Peyer's patch (tissue), 4 donors: Measurements from ENCODE around the gene SLC25A22. TPM values are rescaled to one million over a fixed set of nuclear protein-coding genes. Genes with fewer than 3 reads are reported as not detected.

ENCODE experiments used
- DNase-seq, 3 donors: peaks; one replicate each; pipeline ENCODE4 v3.0.0-alpha.2; 2017 to 2019
- H3K27ac ChIP-seq, 4 donors: fragments of 200-600 bp; sonication (generic); one replicate each; pipeline ENCODE4 v1.5.1; 2016 to 2019
- H3K27me3 ChIP-seq, 2 donors: fragments of 200-600 bp; sonication (generic); one replicate each; pipeline ENCODE4 v1.5.1; 2019
- H3K36me3 ChIP-seq, 3 donors: fragments of 200-600 bp; sonication (generic); one replicate each; pipeline ENCODE4 v1.5.1; 2016 to 2019
- H3K4me1 ChIP-seq, 4 donors: fragments of 200-600 bp; sonication (generic); one replicate each; pipeline ENCODE4 v1.5.1; 2016 to 2019
- H3K4me3 ChIP-seq, 4 donors: fragments of 200-600 bp; sonication (generic); 1 replicate in 3 of 4; 2 replicates in 1 of 4; pipeline ENCODE4 v1.5.1; 2016 to 2019; ENCODE audit warnings: mild to moderate bottlenecking in 1 of 4
- H3K9me3 ChIP-seq, 4 donors: fragments of 200-600 bp; sonication (generic); one replicate each; pipeline ENCODE4 v1.5.1; 2016 to 2019; ENCODE audit warnings: mild to moderate bottlenecking in 1 of 4
- CTCF ChIP-seq, 6 experiments: fragments of 450-650 bp in 4 of 6; fragments of 200-600 bp in 2 of 6; sonication (generic) in 1 of 6; IDR thresholded peaks; one replicate each; pipeline ENCODE4 v1.5.1; 2017 to 2019; ENCODE audit warnings: antibody characterized with exemption in 6 of 6, mild to moderate bottlenecking in 3 of 6, moderate library complexity in 1 of 6
- POLR2A ChIP-seq, 2 donors: fragments of 450-650 bp; IDR thresholded peaks; one replicate each; pipeline ENCODE4 v1.5.1; 2017; ENCODE audit warnings: antibody characterized with exemption in 2 of 2, mild to moderate bottlenecking in 2 of 2, moderate library complexity in 2 of 2
- total RNA-seq, 4 donors: library from RNA; depleted of rRNA; stranded (reverse); fragments of >200 nt; gene quantifications; one replicate each; pipeline ENCODE4 v1.1.0, GENCODE V29; 2016

Gene SLC25A22
- total RNA-seq, 4 donors from 2014 or later: 14.2 to 22.0 (median 16.6) TPM

GRCh38 chr11:778976-779954 is 18.8 kb downstream of the SLC25A22 start:
- H3K4me1 ChIP-seq: peaks cover 0 to 57% (median 12%) of the 10 kb centered on the region in 4 donors
- no peak for DNase-seq
- H3K27me3 ChIP-seq: no peaks in the 10 kb centered on the region
- H3K36me3 ChIP-seq: peaks cover 0 to 12% (median 0%) of the 10 kb centered on the region in 3 donors
- TF ChIP-seq POLR2A (IDR thresholded peaks at IDR 0.05) (no peak), CTCF (IDR thresholded peaks at IDR 0.05) (no peak)
- no peak overlapping the region for H3K4me3 ChIP-seq
- no peak overlapping the region for H3K27ac ChIP-seq
- H3K9me3 ChIP-seq: no peaks in the 10 kb centered on the region

- no peaks in the 10 kb centered on the region for H3K9me3 ChIP-seq
- H3K4me3 ChIP-seq: peak within 1 kb of the TSS; percentile 70 to 97 (median 81)
- no peaks in the 10 kb centered on the region for H3K27me3 ChIP-seq
- H3K4me1 ChIP-seq: peaks cover 0 to 45% (median 12%) of the 10 kb centered on the region in 4 donors
- H3K36me3 ChIP-seq: peaks cover 0 to 18% (median 0%) of the 10 kb centered on the region in 3 donors
- peak; percentile 88 to 98 (median 96) for DNase-seq
- TF ChIP-seq POLR2A (IDR thresholded peaks at IDR 0.05) (peak; percentile 76 to 91), CTCF (IDR thresholded peaks at IDR 0.05) (peak in 1 of 6 experiments; percentile 10)
- peak within 1 kb of the TSS; percentile 76 to 92 (median 88) for H3K27ac ChIP-seq
Measured at GRCh38 chr11:777288-778255, 20.5 kb downstream of the SLC25A22 start, which contains the start of gene GATD1. GATD1 (minus strand) TSS chr11:777487; CDS start chr11:777462, 25 bp downstream.

GRCh38 chr11:776561-777287 is 21.4 kb downstream of the SLC25A22 start:
- H3K27me3 ChIP-seq: no peaks in the 10 kb centered on the region
- H3K27ac ChIP-seq: peak overlapping the region; percentile 76 to 92 (median 88)
- H3K36me3 ChIP-seq: peaks cover 0 to 27% (median 0%) of the 10 kb centered on the region in 3 donors
- peaks cover 0 to 42% (median 12%) of the 10 kb centered on the region in 4 donors for H3K4me1 ChIP-seq
- no peak for DNase-seq
- no peaks in the 10 kb centered on the region for H3K9me3 ChIP-seq
- peak overlapping the region; percentile 70 to 97 (median 81) for H3K4me3 ChIP-seq
- TF ChIP-seq POLR2A (IDR thresholded peaks at IDR 0.05): no peak
- no peak for TF ChIP-seq CTCF (IDR thresholded peaks at IDR 0.05)

GRCh38 chr11:776263-776560 is 21.9 kb downstream of the SLC25A22 start:
- Histone ChIP-seq H3K36me3 (peaks cover 0 to 32% (median 0%) of the 10 kb centered on the region in 3 donors), H3K4me1 (peaks cover 0 to 42% (median 12%) of the 10 kb centered on the region in 4 donors), H3K9me3 (no peaks in the 10 kb centered on the region), H3K27me3 (no peaks in the 10 kb centered on the region), H3K27ac (peak overlapping the region in 2 of 4 donors; percentile 86 to 92), H3K4me3 (peak overlapping the region; percentile 70 to 97 (median 81))
- TF ChIP-seq POLR2A (IDR thresholded peaks at IDR 0.05): no peak
- TF ChIP-seq CTCF (IDR thresholded peaks at IDR 0.05): no peak
- no peak for DNase-seq
